Neural cell (in vitro differentiated cells): ENCODE results near the gene NMRK2.

Experiments used
- RAD21 ChIP-seq: fragments of 450-650 bp; conservative IDR thresholded peaks from 2 replicates; pipeline ENCODE4 v1.6.1; 2014; ENCODE audit warnings: antibody characterized with exemption, mild to moderate bottlenecking, moderate library complexity
- TAF1 ChIP-seq: IDR thresholded peaks from 2 replicates; pipeline ENCODE4 v1.6.1; 2012; ENCODE audit warnings: low read depth
- TF ChIP-seq, protein P1 (sequence below): fragments of 450-650 bp; IDR thresholded peaks from 2 replicates; pipeline ENCODE4 v1.5.1; 2014; ENCODE audit warnings: antibody characterized with exemption, mild to moderate bottlenecking, moderate library complexity; ENCODE audit not compliant: poor library complexity, severe bottlenecking

DNA sequence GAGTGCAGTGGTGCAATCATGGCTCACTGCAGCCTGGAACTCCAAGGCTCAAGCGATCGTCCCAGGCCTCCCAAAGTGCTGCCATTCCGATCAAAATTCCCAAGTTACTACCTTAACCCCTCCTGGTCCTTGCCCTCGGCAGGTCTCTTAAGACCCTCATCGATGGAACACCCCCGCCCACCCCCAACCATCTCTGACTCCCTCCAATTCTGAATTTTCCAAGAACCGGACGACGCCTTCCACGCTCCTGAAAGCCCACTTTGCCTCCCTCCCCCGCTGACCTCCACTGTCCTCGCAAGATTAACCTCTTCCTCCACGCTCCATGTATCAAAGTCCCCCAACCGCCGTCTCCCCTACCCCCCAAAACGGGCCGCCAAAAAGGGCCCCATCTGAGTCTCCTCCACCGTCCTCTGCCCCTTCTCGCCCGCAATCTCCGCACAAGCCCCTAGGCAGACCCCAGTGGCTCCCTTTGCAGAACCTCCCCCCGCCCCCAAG is 37.5 kb downstream of the NMRK2 start:
- TF ChIP-seq TAF1 (no peak), RAD21 (no peak)
- TF ChIP-seq, protein P1, sequence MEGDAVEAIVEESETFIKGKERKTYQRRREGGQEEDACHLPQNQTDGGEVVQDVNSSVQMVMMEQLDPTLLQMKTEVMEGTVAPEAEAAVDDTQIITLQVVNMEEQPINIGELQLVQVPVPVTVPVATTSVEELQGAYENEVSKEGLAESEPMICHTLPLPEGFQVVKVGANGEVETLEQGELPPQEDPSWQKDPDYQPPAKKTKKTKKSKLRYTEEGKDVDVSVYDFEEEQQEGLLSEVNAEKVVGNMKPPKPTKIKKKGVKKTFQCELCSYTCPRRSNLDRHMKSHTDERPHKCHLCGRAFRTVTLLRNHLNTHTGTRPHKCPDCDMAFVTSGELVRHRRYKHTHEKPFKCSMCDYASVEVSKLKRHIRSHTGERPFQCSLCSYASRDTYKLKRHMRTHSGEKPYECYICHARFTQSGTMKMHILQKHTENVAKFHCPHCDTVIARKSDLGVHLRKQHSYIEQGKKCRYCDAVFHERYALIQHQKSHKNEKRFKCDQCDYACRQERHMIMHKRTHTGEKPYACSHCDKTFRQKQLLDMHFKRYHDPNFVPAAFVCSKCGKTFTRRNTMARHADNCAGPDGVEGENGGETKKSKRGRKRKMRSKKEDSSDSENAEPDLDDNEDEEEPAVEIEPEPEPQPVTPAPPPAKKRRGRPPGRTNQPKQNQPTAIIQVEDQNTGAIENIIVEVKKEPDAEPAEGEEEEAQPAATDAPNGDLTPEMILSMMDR, result no peak
